Esophagus muscularis mucosa (tissue), 4 donors: ENCODE results near the gene MPPED1. TPM values are rescaled to one million over a fixed set of nuclear protein-coding genes. Genes with fewer than 3 reads are reported as not detected.

Experiments
- DNase-seq: peaks from one replicate; pipeline ENCODE4 v3.0.0-alpha.2; 2017; ENCODE audit errors: extremely low spot score
- H3K27ac ChIP-seq, 4 donors: fragments of 200-600 bp; sonication (generic); replicated peaks in 1 of 4; 1 replicate in 3 of 4; 2 replicates in 1 of 4; pipeline ENCODE4 v1.5.1; 2016 to 2019; ENCODE audit warnings: mild to moderate bottlenecking in 1 of 4
- H3K27me3 ChIP-seq, 4 donors: fragments of 200-600 bp; sonication (generic); one replicate each; pipeline versions ENCODE4 v1.5.1 to v1.6.0; 2016 to 2019
- H3K36me3 ChIP-seq, 4 donors: fragments of 200-600 bp; sonication (generic); one replicate each; pipeline ENCODE4 v1.5.1; 2016 to 2019
- H3K4me1 ChIP-seq, 4 donors: fragments of 200-600 bp; sonication (generic); one replicate each; pipeline ENCODE4 v1.5.1; 2016 to 2019
- H3K4me3 ChIP-seq, 4 donors: fragments of 200-600 bp; sonication (generic); 1 replicate in 2 of 4; 2 replicates in 2 of 4; pipeline ENCODE4 v1.5.1; 2016 to 2019; ENCODE audit warnings: mild to moderate bottlenecking in 4 of 4, moderate library complexity in 1 of 4
- H3K9me3 ChIP-seq, 4 donors: fragments of 200-600 bp; sonication (generic); 1 replicate in 3 of 4; 2 replicates in 1 of 4; pipeline ENCODE4 v1.5.1; 2016 to 2019
- EP300 ChIP-seq: sonication (generic); formaldehyde crosslinking; IDR thresholded peaks from one replicate; pipeline ENCODE4 v1.6.1; 2017; ENCODE audit warnings: antibody characterized with exemption
- POLR2A ChIP-seq: fragments of 450-650 bp; IDR thresholded peaks from one replicate; pipeline ENCODE4 v1.6.1; 2017; ENCODE audit warnings: antibody characterized with exemption, moderate library complexity, mild to moderate bottlenecking, low read depth
- POLR2AphosphoS5 ChIP-seq, 2 donors: sonication (generic); formaldehyde crosslinking; IDR thresholded peaks; one replicate each; pipeline ENCODE4 v1.6.1; 2017; ENCODE audit warnings: antibody characterized with exemption in 2 of 2
- WGBS: methylation state at CpG from one replicate; pipeline ENCODE4 v1.1.5; 2018; 5-methylcytosine and 5-hydroxymethylcytosine counted together
- intact Hi-C: fragments of 100-400 bp; cut with DNase I; formaldehyde crosslinking; loops from one replicate; pipeline ENCODE4 v1.15.1; 2023
- total RNA-seq, 4 donors: library from RNA; depleted of rRNA; stranded (reverse); fragments of >200 nt; gene quantifications; one replicate each; pipeline versions ENCODE4 v1.1.0 to v1.2.1, GENCODE V29; 2016
- TF ChIP-seq, protein P1 (sequence below), 3 experiments: fragments of 200-600 bp in 2 of 3; fragments of 450-650 bp in 1 of 3; sonication (generic) in 2 of 3; IDR thresholded peaks; one replicate each; pipeline ENCODE4 v1.5.1; 2017 to 2019; ENCODE audit warnings: antibody characterized with exemption in 3 of 3, mild to moderate bottlenecking in 2 of 3, moderate library complexity in 1 of 3

Gene MPPED1
- total RNA-seq, 4 donors from 2014 or later: not detected

DNA sequence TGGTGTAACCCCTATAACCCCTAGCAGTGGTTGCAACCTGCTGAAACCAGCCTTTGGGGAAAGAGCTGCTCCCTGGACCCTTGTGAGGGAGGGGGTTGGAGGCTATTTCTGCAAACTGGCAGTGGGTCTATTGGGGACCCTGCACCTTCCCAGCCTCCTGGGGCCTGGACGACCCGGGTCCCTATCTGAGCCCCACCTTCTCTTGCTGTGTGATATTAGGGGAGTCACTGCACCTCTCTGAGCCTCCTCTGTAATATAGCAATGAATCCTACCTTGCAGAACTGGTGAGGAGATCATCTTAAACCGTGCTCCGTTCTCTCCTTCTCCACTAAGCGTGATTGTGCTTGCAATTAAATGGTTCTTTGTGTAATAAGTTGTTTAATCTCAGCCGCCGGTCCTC, 24.0 kb upstream of the MPPED1 start:
- Histone ChIP-seq H3K4me1 (peaks cover 5 to 15% (median 10%) of the 10 kb centered on the region in 4 donors), H3K27me3 (peaks cover 0 to 27% (median 0%) of the 10 kb centered on the region in 4 donors)
- intact Hi-C loops: loop anchor here (10.0 kb wide), 1 partner anchor 437 kb away; no protein-coding TSS in a partner anchor

DNA sequence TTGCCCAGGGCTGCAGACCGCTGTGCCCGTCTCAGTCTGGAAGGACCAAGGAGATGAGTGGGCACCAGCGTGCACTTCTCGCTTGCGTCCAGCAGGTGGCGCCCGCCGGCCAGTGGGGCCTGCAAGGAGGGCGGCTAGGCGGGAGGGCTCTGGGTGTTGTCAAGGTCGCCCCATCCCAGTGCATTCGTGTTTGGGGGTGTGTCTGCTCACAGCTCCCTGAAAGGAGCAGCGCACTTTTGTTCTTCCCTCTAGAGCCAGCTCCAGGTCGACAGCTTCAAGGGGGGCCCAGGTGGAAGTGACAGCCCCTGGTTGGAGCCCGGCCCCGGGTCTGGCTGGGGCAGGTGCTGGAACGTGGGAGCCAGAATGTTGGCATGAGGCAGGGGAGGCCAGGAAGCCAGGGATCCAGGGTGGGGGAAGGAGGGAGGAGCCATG, 23.4 kb upstream of the MPPED1 start:
- DNase-seq: no peak
- 20% methylated on average over 5 of the region's 17 CpGs for WGBS
- TF ChIP-seq POLR2AphosphoS5 (IDR thresholded peaks at IDR 0.05): no peak
- TF ChIP-seq, protein P1, sequence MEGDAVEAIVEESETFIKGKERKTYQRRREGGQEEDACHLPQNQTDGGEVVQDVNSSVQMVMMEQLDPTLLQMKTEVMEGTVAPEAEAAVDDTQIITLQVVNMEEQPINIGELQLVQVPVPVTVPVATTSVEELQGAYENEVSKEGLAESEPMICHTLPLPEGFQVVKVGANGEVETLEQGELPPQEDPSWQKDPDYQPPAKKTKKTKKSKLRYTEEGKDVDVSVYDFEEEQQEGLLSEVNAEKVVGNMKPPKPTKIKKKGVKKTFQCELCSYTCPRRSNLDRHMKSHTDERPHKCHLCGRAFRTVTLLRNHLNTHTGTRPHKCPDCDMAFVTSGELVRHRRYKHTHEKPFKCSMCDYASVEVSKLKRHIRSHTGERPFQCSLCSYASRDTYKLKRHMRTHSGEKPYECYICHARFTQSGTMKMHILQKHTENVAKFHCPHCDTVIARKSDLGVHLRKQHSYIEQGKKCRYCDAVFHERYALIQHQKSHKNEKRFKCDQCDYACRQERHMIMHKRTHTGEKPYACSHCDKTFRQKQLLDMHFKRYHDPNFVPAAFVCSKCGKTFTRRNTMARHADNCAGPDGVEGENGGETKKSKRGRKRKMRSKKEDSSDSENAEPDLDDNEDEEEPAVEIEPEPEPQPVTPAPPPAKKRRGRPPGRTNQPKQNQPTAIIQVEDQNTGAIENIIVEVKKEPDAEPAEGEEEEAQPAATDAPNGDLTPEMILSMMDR (IDR thresholded peaks at IDR 0.05): peak in 2 of 3 experiments; percentile 85 to 97

More for the DNA sequence above, 24.0 kb upstream of the MPPED1 start:
- TF ChIP-seq POLR2A (no peak), POLR2AphosphoS5 (IDR thresholded peaks at IDR 0.05) (no peak), EP300 (no peak)
- TF ChIP-seq, protein P1 (IDR thresholded peaks at IDR 0.05): no peak
- no peaks in the 10 kb centered on the region for H3K36me3 ChIP-seq
- H3K4me3 ChIP-seq: no peak overlapping the region
- no peaks in the 10 kb centered on the region for H3K9me3 ChIP-seq
- 64% methylated on average over 7 of the region's 7 CpGs for WGBS
- H3K27ac ChIP-seq: no peak overlapping the region
- DNase-seq: no peak

DNA sequence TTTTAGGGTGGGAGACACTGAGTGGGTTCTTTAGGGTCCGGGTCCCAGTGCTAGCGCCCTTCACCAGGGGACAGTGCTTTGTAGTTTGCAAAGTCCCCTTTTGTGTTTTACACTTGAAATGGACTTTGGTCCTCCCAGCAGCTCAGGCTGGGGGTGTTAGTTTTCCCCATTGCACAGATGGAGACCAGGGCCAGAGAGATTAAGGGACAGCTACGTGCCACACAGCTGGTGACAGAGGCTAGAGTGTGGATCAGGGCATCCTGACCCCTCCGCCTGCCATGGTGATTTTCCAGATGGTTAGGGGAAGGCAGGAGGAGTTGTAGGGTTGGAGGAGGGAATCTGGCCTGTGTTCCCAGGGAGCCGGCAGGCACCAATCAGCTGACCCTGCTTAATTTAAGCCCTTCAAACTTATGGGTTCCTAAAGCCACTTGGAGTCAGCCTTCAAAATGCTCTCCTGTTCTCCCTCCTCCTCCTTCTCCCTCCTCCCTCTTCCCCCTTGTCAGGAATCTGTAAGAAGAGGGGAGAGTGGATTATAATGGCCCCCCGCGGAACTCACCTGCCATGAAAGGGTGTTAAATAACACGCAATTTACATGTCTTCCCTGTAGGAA, 22.5 kb upstream of the MPPED1 start:
- Histone ChIP-seq H3K9me3 (peaks cover 0 to 4% (median 0%) of the 10 kb centered on the region in 4 donors), H3K27me3 (peaks cover 0 to 35% (median 0%) of the 10 kb centered on the region in 4 donors), H3K27ac (no peak overlapping the region), H3K36me3 (no peaks in the 10 kb centered on the region), H3K4me3 (no peak overlapping the region), H3K4me1 (peaks cover 5 to 15% (median 10%) of the 10 kb centered on the region in 4 donors)
- TF ChIP-seq POLR2AphosphoS5 (IDR thresholded peaks at IDR 0.05) (no peak), POLR2A (no peak), EP300 (no peak)
- TF ChIP-seq, protein P1 (IDR thresholded peaks at IDR 0.05): no peak
- intact Hi-C loops: loop anchor here (10.0 kb wide), 1 partner anchor 435 kb away; no protein-coding TSS in a partner anchor
- 80% methylated on average over 7 of the region's 8 CpGs for WGBS
- DNase-seq: no peak

More for the DNA sequence above, 23.4 kb upstream of the MPPED1 start:
- intact Hi-C loops: loop anchor here (10.0 kb wide), 1 partner anchor 436 kb away; no protein-coding TSS in a partner anchor
- Histone ChIP-seq H3K27ac (no peak overlapping the region), H3K9me3 (no peaks in the 10 kb centered on the region), H3K4me3 (no peak overlapping the region), H3K36me3 (no peaks in the 10 kb centered on the region), H3K27me3 (peaks cover 0 to 31% (median 0%) of the 10 kb centered on the region in 4 donors), H3K4me1 (peaks cover 5 to 15% (median 10%) of the 10 kb centered on the region in 4 donors)

DNA sequence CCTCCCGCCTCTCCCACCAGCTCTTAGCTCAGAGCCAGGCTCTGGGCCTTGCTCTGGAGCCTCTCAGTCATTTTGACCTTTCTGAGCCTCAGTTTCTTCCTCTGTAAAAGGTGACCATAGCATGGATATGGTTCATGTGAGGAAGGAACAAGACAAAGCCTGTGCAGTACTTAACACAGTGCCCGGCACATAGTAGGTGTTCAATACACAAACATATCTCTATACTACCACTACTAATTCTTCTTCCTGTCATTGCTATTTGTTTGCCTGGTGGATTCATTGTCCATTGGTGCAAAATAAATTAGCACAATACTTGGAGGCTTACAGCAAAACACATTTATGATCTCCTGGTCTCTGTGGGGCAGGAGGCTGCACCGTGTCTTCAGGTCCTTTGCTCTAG, 21.6 kb upstream of the MPPED1 start:
- peaks cover 5 to 15% (median 10%) of the 10 kb centered on the region in 4 donors for H3K4me1 ChIP-seq
- WGBS: 87% methylated on average over 3 of the region's 3 CpGs
- H3K27ac ChIP-seq: no peak overlapping the region
- no peak for DNase-seq
- TF ChIP-seq POLR2AphosphoS5 (IDR thresholded peaks at IDR 0.05) (no peak), POLR2A (no peak), EP300 (no peak)
- TF ChIP-seq, protein P1 (IDR thresholded peaks at IDR 0.05): no peak
- peaks cover 0 to 31% (median 0%) of the 10 kb centered on the region in 4 donors for H3K27me3 ChIP-seq
- H3K4me3 ChIP-seq: no peak overlapping the region
- H3K36me3 ChIP-seq: no peaks in the 10 kb centered on the region
- H3K9me3 ChIP-seq: peaks cover 0 to 4% (median 0%) of the 10 kb centered on the region in 4 donors
- intact Hi-C loops: no loop called here
